Stimulated activated CD4-positive, alpha-beta T cell treated with anti-CD3 and anti-CD28 coated beads, TNF-alpha, amount 100 ng/mL, for 48 hours (primary cell): ENCODE results near the gene CELF5.
A peak's percentile ranks its signal among the peaks of the same experiment; 100 is the strongest.
"Not testable (repeated sequence)": the region's sequence is repeated elsewhere in the genome, so short reads cannot be mapped to it uniquely, and the experiment has no call there.

Source experiments
- DNase-seq, 3 donors: peaks; one replicate each; pipeline ENCODE4 v3.0.0-alpha.2; 2020; ENCODE audit warnings: low read depth in 3 of 3

Gene CELF5

GRCh38 chr19:3292958-3293529 lies 68.6 kb downstream of the CELF5 start:
- DNase-seq = no peak

GRCh38 chr19:3293560-3293959 lies 69.1 kb downstream of the CELF5 start:
- DNase-seq = no peak

GRCh38 chr19:3294080-3294850 lies 69.8 kb downstream of the CELF5 start:
- no peak for DNase-seq

GRCh38 chr19:3295581-3295980 lies 71.1 kb downstream of the CELF5 start:
- no peak for DNase-seq

- no peak for DNase-seq
These were observed 71.6 kb downstream of the CELF5 start for GRCh38 chr19:3296034-3296433.

GRCh38 chr19:3296446-3296845 lies 72.0 kb downstream of the CELF5 start:
- DNase-seq = no peak

- DNase-seq = no peak
These were observed 74.5 kb downstream of the CELF5 start for GRCh38 chr19:3298853-3299449.

- DNase-seq = not testable (repeated sequence)
These were observed 76.1 kb downstream of the CELF5 start for GRCh38 chr19:3300566-3300965.

- no peak for DNase-seq
These were observed 78.3 kb downstream of the CELF5 start for GRCh38 chr19:3302755-3303154.

- DNase-seq = peak; percentile 51 to 74 (median 66)
These were observed 80.5 kb downstream of the CELF5 start for GRCh38 chr19:3304871-3305423.

- no peak for DNase-seq
These were observed 85.3 kb downstream of the CELF5 start for GRCh38 chr19:3309724-3310123.

- no peak for DNase-seq
These were observed 85.8 kb downstream of the CELF5 start for GRCh38 chr19:3310280-3310679.

GRCh38 chr19:3310711-3311110 lies 86.2 kb downstream of the CELF5 start:
- DNase-seq = no peak

GRCh38 chr19:3313199-3313575 lies 88.7 kb downstream of the CELF5 start:
- no peak for DNase-seq

- DNase-seq = no peak
These were observed 90.7 kb downstream of the CELF5 start for GRCh38 chr19:3314962-3315675.

GRCh38 chr19:3315676-3315973 lies 91.2 kb downstream of the CELF5 start:
- no peak for DNase-seq

GRCh38 chr19:3316132-3316648 lies 91.7 kb downstream of the CELF5 start:
- DNase-seq = no peak

- DNase-seq = no peak
These were observed 92.3 kb downstream of the CELF5 start for GRCh38 chr19:3316659-3317207.

GRCh38 chr19:3319643-3320353 lies 95.3 kb downstream of the CELF5 start:
- DNase-seq = no peak

GRCh38 chr19:3320354-3320670 lies 95.9 kb downstream of the CELF5 start:
- no peak for DNase-seq

- no peak for DNase-seq
These were observed 96.4 kb downstream of the CELF5 start for GRCh38 chr19:3320853-3321252.
